ENCODE measurements around the gene PIGL. TPM values are rescaled to one million over a fixed set of nuclear protein-coding genes. Genes with fewer than 3 reads are reported as not detected.
"Not testable (repeated sequence)": the region's sequence is repeated elsewhere in the genome, so short reads cannot be mapped to it uniquely, and the experiment has no call there.

Gene PIGL
- total RNA-seq, 2 experiments from 2014 or later, result 42.1 to 43.3 TPM

GRCh38 chr17:16286947-16287562, 70.0 kb downstream of the PIGL start:
- DNase-seq (peak; percentile 39), ATAC-seq (ENCODE audit: low read depth) (no peak)
- Mint-ChIP-seq H3K4me3 (peak overlapping the region; percentile 65), H3K36me3 (peaks cover 9% of the 10 kb centered on the region), H3K4me1 (peaks cover 41% of the 10 kb centered on the region), H3K9me3 (no peaks in the 10 kb centered on the region), H3K27ac (peak overlapping the region; percentile 95), H3K27me3 (no peaks in the 10 kb centered on the region)
- POLR2A ChIA-PET, result interaction anchor here (1.1 to 3.7 kb wide), 7 partner anchors 9 to 129 kb away, joined by 3 to 41 read pairs (median 7); partner anchors contain the start of genes CENPV, NCOR1, PIGL and TRPV2

DNA sequence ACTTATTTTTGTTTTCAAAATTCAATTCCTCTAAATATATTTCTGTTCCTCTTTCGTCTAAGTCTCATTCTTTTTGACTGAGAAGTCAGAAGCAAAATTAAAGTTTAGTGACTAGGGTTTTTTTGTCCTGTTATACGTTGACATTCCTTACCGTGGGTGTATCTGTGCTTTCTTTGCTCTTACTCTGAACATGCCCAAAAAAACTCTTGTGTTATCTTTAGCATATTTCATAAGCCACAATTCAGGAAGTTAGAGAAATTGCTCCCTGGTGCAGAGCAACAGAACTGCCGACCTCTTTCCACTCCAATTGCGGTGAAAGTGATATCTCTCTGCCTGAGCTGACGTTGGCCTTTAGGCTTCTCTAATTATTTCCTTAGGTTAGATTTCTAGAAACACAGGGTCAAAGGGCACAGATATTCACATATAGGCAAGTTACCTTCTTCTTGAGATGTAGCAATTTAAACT, 70.6 kb downstream of the PIGL start:
- peaks cover 9% of the 10 kb centered on the region for H3K36me3 Mint-ChIP-seq
- no peak for DNase-seq
- peak overlapping the region; percentile 95 for H3K27ac Mint-ChIP-seq
- no peaks in the 10 kb centered on the region for H3K9me3 Mint-ChIP-seq
- POLR2A ChIA-PET, result interaction anchor here (1.1 to 3.7 kb wide), 3 partner anchors 8 to 128 kb away, joined by 3 to 41 read pairs (median 9); partner anchors contain the start of genes NCOR1, PIGL and TRPV2
- ATAC-seq (ENCODE audit: low read depth), result no peak
- H3K4me1 Mint-ChIP-seq, result peaks cover 45% of the 10 kb centered on the region
- peak overlapping the region; percentile 65 for H3K4me3 Mint-ChIP-seq
- no peaks in the 10 kb centered on the region for H3K27me3 Mint-ChIP-seq

DNA sequence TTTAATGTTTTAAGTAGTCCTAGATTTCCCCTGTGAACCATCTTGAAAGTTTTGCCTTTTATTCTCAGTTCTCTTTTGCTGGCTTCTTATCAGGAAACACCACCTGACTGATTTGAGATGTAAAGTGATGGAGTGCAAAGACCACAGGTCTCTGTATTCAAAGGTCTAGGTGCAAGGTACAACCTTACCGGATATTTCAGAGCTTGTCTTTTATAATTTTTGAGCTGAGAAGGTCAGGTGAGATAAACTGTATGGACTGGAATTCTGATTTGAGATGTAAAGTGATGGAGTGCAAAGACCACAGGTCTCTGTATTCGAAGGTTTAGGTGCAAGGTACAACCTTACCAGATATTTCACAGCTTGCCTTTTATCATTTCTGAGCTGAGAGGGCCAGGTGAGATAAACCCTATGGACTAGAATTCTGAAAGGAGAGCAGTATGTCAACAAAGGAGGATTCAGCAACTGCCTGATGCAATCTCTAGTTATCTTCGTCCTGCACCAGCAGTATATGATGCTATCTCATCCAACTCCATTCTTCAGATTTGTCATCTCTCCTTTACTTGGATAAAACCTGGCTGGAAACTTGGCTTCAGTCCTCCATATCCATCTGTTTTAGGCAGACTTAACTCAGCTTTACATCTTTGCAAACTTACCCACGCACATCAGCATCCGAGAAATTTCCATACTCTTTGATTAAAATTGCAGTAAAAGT, 72.0 kb downstream of the PIGL start:
- Mint-ChIP-seq H3K4me1 (peaks cover 47% of the 10 kb centered on the region), H3K36me3 (peaks cover 11% of the 10 kb centered on the region), H3K9me3 (no peaks in the 10 kb centered on the region), H3K27ac (peak overlapping the region; percentile 95), H3K27me3 (no peaks in the 10 kb centered on the region), H3K4me3 (peak overlapping the region; percentile 39)
- ATAC-seq (ENCODE audit: low read depth), result no peak
- POLR2A ChIA-PET, result interaction anchor here (1.9 kb wide), 1 partner anchor 63 kb away, joined by 6 read pairs; no protein-coding TSS in a partner anchor
- DNase-seq, result no peak

DNA sequence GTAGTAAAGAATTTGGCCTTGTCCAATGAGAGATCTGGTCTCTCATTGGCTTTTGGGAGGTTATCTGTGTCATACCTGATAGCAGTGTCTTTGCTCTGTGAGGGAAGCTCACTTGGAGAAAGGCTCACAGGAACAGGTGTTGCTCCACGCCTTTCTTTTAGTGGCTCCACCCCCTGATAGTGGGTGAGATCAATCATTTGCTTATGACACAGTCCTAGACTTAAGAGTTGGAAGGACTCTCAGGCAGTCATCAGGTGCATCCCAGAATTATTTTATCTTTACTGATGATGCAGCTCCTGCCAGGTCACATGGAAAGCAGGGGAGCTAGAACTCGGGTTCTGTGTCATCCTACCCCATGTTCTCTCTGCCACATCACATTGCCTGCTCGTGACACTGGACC, 76.9 kb downstream of the PIGL start:
- ATAC-seq (ENCODE audit: low read depth), result no peak
- no peaks in the 10 kb centered on the region for H3K27me3 Mint-ChIP-seq
- DNase-seq, result peak; percentile 4
- no peak overlapping the region for H3K27ac Mint-ChIP-seq
- H3K9me3 Mint-ChIP-seq, result no peaks in the 10 kb centered on the region
- POLR2A ChIA-PET, result interaction anchor here (0.9 to 1.4 kb wide), 2 partner anchors 12 to 87 kb away, joined by 3 read pairs; partner anchors contain the start of gene UBB
- peaks cover 20% of the 10 kb centered on the region for H3K4me1 Mint-ChIP-seq
- peaks cover 2% of the 10 kb centered on the region for H3K36me3 Mint-ChIP-seq
- H3K4me3 Mint-ChIP-seq, result no peak overlapping the region

DNA sequence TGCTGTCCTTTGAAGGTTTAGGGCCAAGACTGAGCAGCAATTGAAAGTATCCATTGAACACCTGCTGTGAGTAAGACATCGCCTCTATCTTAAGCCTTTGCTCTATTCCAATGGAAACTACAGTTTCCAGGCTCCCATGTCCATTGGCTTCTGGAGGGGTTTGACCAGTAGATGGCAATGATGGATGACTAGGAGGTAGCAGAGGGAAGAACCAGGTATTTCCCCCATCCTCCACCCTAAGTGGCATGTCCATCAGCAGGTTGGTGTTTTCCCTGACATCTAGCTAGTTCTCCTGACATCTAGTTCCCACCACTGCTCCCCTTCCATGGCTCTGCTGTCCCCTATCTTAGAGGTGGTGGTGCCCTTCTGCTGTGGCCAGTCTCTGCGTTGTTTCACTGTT, 77.5 kb downstream of the PIGL start:
- POLR2A ChIA-PET, result interaction anchor here (0.9 kb wide), 1 partner anchor 11 kb away, joined by 3 read pairs; no protein-coding TSS in a partner anchor

GRCh38 chr17:16296072-16296471, 79.1 kb downstream of the PIGL start:
- H3K4me3 Mint-ChIP-seq; H3K27me3 Mint-ChIP-seq; H3K36me3 Mint-ChIP-seq; H3K27ac Mint-ChIP-seq; ATAC-seq (ENCODE audit: low read depth); H3K9me3 Mint-ChIP-seq; DNase-seq: not testable (repeated sequence)
- H3K4me1 Mint-ChIP-seq, result peaks cover 16% of the 10 kb centered on the region
- POLR2A ChIA-PET, result interaction anchor here (0.6 to 1.0 kb wide), 3 partner anchors 9 to 69 kb away, joined by 3 read pairs; no protein-coding TSS in a partner anchor

More for the DNA sequence above, 77.5 kb downstream of the PIGL start:
- no peak overlapping the region for H3K27ac Mint-ChIP-seq
- peaks cover 16% of the 10 kb centered on the region for H3K4me1 Mint-ChIP-seq
- DNase-seq, result peak; percentile 2
- H3K36me3 Mint-ChIP-seq, result peaks cover 2% of the 10 kb centered on the region
- no peaks in the 10 kb centered on the region for H3K27me3 Mint-ChIP-seq
- no peaks in the 10 kb centered on the region for H3K9me3 Mint-ChIP-seq
- H3K4me3 Mint-ChIP-seq, result no peak overlapping the region
- no peak for ATAC-seq (ENCODE audit: low read depth)

DNA sequence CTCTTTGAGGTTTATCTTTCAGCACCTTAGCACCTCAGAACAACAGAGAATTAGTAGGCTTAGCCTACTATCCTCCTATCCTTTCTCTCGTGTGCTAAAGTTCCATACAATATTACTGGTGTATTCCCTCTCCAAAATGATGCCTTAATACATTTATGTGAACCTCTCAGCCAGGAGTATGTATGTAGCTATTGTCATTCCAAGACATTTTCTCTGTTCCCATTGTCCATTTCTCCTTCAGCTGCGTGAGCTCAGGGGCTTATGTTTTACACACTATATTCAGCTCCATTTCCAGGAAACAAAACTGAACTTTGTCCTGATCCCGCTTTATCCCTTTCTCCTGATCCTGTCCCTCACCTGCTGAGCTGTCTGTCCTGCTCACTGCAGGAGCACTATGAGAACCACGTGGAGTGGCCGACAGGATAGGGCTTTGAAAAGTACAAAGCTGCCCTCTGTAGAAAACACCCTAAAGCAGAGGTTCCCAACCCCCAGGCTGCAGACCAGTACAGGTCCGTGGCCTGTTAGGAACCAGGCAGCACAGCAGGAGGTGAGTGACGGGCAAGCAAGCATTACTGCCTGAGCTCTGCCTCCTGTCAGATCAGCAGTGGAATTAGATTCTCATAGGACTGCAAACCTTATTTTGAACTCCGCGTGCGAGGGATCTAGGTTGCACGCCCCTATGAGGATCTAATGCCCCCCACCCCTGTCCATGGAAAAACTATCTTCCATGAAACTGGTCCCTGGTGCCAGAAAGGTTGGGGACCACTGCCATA, 80.5 kb downstream of the PIGL start:
- peaks cover 3% of the 10 kb centered on the region for H3K36me3 Mint-ChIP-seq
- H3K27me3 Mint-ChIP-seq, result no peaks in the 10 kb centered on the region
- H3K4me1 Mint-ChIP-seq, result peaks cover 13% of the 10 kb centered on the region
- ATAC-seq (ENCODE audit: low read depth) (no peak), DNase-seq (peak; percentile 22)
- H3K4me3 Mint-ChIP-seq, result no peak overlapping the region
- H3K9me3 Mint-ChIP-seq, result no peaks in the 10 kb centered on the region
- H3K27ac Mint-ChIP-seq, result no peak overlapping the region
- POLR2A ChIA-PET, result no interaction called here

GRCh38 chr17:16298140-16298662, 81.2 kb downstream of the PIGL start:
- no peaks in the 10 kb centered on the region for H3K27me3 Mint-ChIP-seq
- DNase-seq (peak; percentile 2), ATAC-seq (ENCODE audit: low read depth) (no peak)
- no peaks in the 10 kb centered on the region for H3K9me3 Mint-ChIP-seq
- H3K4me3 Mint-ChIP-seq, result peak overlapping the region; percentile 28
- peaks cover 1% of the 10 kb centered on the region for H3K36me3 Mint-ChIP-seq
- no peak overlapping the region for H3K27ac Mint-ChIP-seq
- H3K4me1 Mint-ChIP-seq, result peaks cover 11% of the 10 kb centered on the region
- POLR2A ChIA-PET, result no interaction called here

DNA sequence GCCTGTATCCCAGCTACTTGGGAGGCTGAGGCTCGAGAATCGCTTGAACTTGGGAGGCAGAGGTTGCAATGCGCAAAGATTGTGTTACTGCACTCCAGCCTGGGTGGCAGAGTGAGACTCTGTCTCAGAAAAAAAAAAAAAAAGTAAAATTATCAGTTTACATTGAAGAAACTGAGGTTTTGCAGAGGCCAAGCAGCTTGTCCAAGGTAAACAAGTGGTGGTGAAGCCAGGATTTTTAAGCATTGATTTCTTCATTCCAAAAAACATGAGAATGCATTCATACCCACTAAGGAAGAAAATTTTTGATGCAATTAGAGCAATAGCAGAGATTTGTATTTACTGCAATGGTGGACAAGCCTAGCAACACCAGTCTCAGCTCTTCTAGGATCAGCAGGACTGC, 83.5 kb downstream of the PIGL start:
- H3K4me3 Mint-ChIP-seq, result no peak overlapping the region
- POLR2A ChIA-PET, result no interaction called here
- peaks cover 11% of the 10 kb centered on the region for H3K4me1 Mint-ChIP-seq
- H3K27me3 Mint-ChIP-seq, result no peaks in the 10 kb centered on the region
- ATAC-seq (ENCODE audit: low read depth) (no peak), DNase-seq (peak; percentile 5)
- no peaks in the 10 kb centered on the region for H3K9me3 Mint-ChIP-seq
- H3K36me3 Mint-ChIP-seq, result peaks cover 1% of the 10 kb centered on the region
- H3K27ac Mint-ChIP-seq, result no peak overlapping the region

- POLR2A ChIA-PET, result no interaction called here
- H3K27ac Mint-ChIP-seq, result no peak overlapping the region
- H3K4me1 Mint-ChIP-seq, result peaks cover 4% of the 10 kb centered on the region
Observed at GRCh38 chr17:16301963-16302855, 85.2 kb downstream of the PIGL start.

GRCh38 chr17:16302856-16303255, 85.8 kb downstream of the PIGL start:
- Mint-ChIP-seq H3K36me3 (peaks cover 1% of the 10 kb centered on the region), H3K27ac (no peak overlapping the region), H3K4me3 (no peak overlapping the region), H3K4me1 (peaks cover 4% of the 10 kb centered on the region), H3K27me3 (no peaks in the 10 kb centered on the region), H3K9me3 (no peaks in the 10 kb centered on the region)
- POLR2A ChIA-PET, result no interaction called here
- no peak for ATAC-seq (ENCODE audit: low read depth)
- no peak for DNase-seq

More at GRCh38 chr17:16301963-16302855, 85.2 kb downstream of the PIGL start:
- Mint-ChIP-seq H3K4me3 (no peak overlapping the region), H3K9me3 (no peaks in the 10 kb centered on the region), H3K27me3 (no peaks in the 10 kb centered on the region), H3K36me3 (peaks cover 1% of the 10 kb centered on the region)
- no peak for ATAC-seq (ENCODE audit: low read depth)
- no peak for DNase-seq

DNA sequence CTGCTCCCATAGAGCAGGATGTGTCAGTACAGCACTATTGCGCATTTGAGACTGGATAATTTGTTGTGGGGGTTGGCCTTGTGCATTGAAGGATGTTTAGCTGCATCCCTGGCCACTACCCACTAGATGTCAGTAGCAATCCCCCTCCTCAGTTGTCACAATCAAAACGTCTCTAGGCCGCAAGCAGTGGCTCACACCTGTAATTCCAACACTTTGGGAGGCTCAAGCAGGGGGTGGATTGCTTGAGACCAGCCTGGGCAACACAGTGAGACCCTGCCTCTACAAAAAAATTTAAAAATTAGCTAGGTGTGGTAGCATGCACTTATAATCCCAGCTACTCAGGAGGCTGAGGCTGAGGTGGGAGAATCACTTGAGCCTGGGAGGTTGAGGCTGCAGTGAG, 87.8 kb downstream of the PIGL start:
- Mint-ChIP-seq H3K9me3 (no peaks in the 10 kb centered on the region), H3K36me3 (peaks cover 1% of the 10 kb centered on the region), H3K27ac (no peak overlapping the region), H3K27me3 (no peaks in the 10 kb centered on the region), H3K4me1 (no peaks in the 10 kb centered on the region), H3K4me3 (no peak overlapping the region)
- DNase-seq, result no peak
- no peak for ATAC-seq (ENCODE audit: low read depth)
- POLR2A ChIA-PET, result interaction anchor here (0.6 to 2.2 kb wide), 4 partner anchors 9 to 76 kb away, joined by 3 to 7 read pairs (median 3); partner anchors contain the start of gene UBB
